Right lobe of liver (tissue), 6 donors: Measurements from ENCODE around the gene FAM171A1. TPM values are rescaled to one million over a fixed set of nuclear protein-coding genes. Genes with fewer than 3 reads are reported as not detected.

Source experiments
- ATAC-seq, 4 donors: fragments of 200-7000 bp; cut with Tn5 transposase; one replicate each; pipeline ENCODE4 v1.9.1; 2020; ENCODE audit warnings: mild to moderate bottlenecking in 4 of 4, moderate library complexity in 4 of 4
- DNase-seq, 3 donors: peaks; one replicate each; pipeline ENCODE4 v3.0.0-alpha.2; 2020
- H3K27ac ChIP-seq, 3 donors: fragments of 200-600 bp; one replicate each; pipeline ENCODE4 v1.8.0; 2022
- H3K27me3 ChIP-seq, 2 donors: fragments of 200-600 bp; one replicate each; pipeline ENCODE4 v1.8.0; 2022
- H3K36me3 ChIP-seq, 4 donors: fragments of 200-600 bp; sonication (generic) in 1 of 4; one replicate each; pipeline versions ENCODE4 v1.5.1 to v1.8.0; 2017 to 2022; ENCODE audit warnings: control low read depth in 1 of 4
- H3K4me1 ChIP-seq, 4 donors: fragments of 200-600 bp; sonication (generic) in 1 of 4; one replicate each; pipeline versions ENCODE4 v1.5.1 to v1.8.0; 2017 to 2022; ENCODE audit warnings: control low read depth in 1 of 4
- H3K4me3 ChIP-seq, 3 donors: fragments of 200-600 bp; one replicate each; pipeline ENCODE4 v1.8.0; 2022
- H3K9me3 ChIP-seq, 4 donors: fragments of 200-600 bp; sonication (generic) in 1 of 4; one replicate each; pipeline versions ENCODE4 v1.5.1 to v1.8.0; 2017 to 2022; ENCODE audit warnings: control low read depth in 1 of 4
- CTCF ChIP-seq, 4 donors: fragments of 200-600 bp in 3 of 4; fragments of 450-650 bp in 1 of 4; IDR thresholded peaks; one replicate each; pipeline versions ENCODE4 v1.5.1 to v1.8.0; 2016 to 2022; ENCODE audit warnings: antibody characterized with exemption in 4 of 4, mild to moderate bottlenecking in 2 of 4
- POLR2A ChIP-seq: fragments of 450-650 bp; IDR thresholded peaks from one replicate; pipeline ENCODE4 v1.6.1; 2017; ENCODE audit warnings: antibody characterized with exemption, mild to moderate bottlenecking
- WGBS: methylation state at CpG from one replicate; pipeline ENCODE4 v1.1.6; 2018; ENCODE audit warnings: low coverage, low lambda C conversion rate; ENCODE audit not compliant: insufficient coverage; ENCODE audit errors: missing lambda C conversion rate; 5-methylcytosine and 5-hydroxymethylcytosine counted together
- intact Hi-C, 2 donors: fragments of 100-400 bp; cut with DNase I; formaldehyde crosslinking; loops; one replicate each; pipeline versions ENCODE4 v1.11.2 to v1.14.1; 2022
- total RNA-seq, 6 experiments: library from RNA; depleted of rRNA in 2 of 6; stranded (reverse); fragments of >200 nt in 2 of 6; fragmentation: NEBNext Ultra II Directional in 3 of 6; extraction: Animal tissue kit (Norgen Biotek cat#: 25700) in 3 of 6; gene quantifications; one replicate each; pipeline versions ENCODE4 v1.1.0 to v1.2.4, GENCODE V29; 2016 to 2023
- donor health status: DM: no; HTN: yes; CAD: no.
- donor health status: DM: no; HTN: no; CAD: no.
- donor health status: DM: no; HTN: no; CAD: no.
- donor health status: DM: no; HTN: yes; CAD: no.
- donor health status: DM: no; HTN: yes; CAD: no.

Gene FAM171A1
- total RNA-seq, 6 experiments from 2014 or later, result 6.1 to 12.1 (median 10.3) TPM

GRCh38 chr10:15222511-15222910 is 148.6 kb downstream of the FAM171A1 start:
- intact Hi-C loops, result no loop called here
- H3K9me3 ChIP-seq, result no peaks in the 10 kb centered on the region
- 87% methylated on average over 4 of the region's 10 CpGs for WGBS
- H3K4me3 ChIP-seq, result no peak overlapping the region
- H3K27me3 ChIP-seq, result no peaks in the 10 kb centered on the region
- no peak for DNase-seq
- no peak overlapping the region for H3K27ac ChIP-seq
- TF ChIP-seq POLR2A (no peak), CTCF (IDR thresholded peaks at IDR 0.05) (no peak)
- no peaks in the 10 kb centered on the region for H3K4me1 ChIP-seq
- no peaks in the 10 kb centered on the region for H3K36me3 ChIP-seq
- no peak for ATAC-seq

GRCh38 chr10:15220445-15220844 is 150.6 kb downstream of the FAM171A1 start:
- Histone ChIP-seq H3K4me3 (no peak overlapping the region), H3K36me3 (no peaks in the 10 kb centered on the region), H3K4me1 (no peaks in the 10 kb centered on the region), H3K9me3 (no peaks in the 10 kb centered on the region), H3K27me3 (no peaks in the 10 kb centered on the region), H3K27ac (no peak overlapping the region)
- TF ChIP-seq POLR2A (no peak), CTCF (IDR thresholded peaks at IDR 0.05) (no peak)
- intact Hi-C loops, result no loop called here
- DNase-seq, result no peak
- no peak for ATAC-seq
- WGBS, result 85% methylated on average over 3 of the region's 3 CpGs

- Histone ChIP-seq H3K9me3 (no peaks in the 10 kb centered on the region), H3K4me3 (no peak overlapping the region), H3K27me3 (no peaks in the 10 kb centered on the region), H3K27ac (no peak overlapping the region), H3K4me1 (no peaks in the 10 kb centered on the region), H3K36me3 (no peaks in the 10 kb centered on the region)
- 89% methylated on average over 6 of the region's 6 CpGs for WGBS
- no peak for TF ChIP-seq CTCF (IDR thresholded peaks at IDR 0.05)
- TF ChIP-seq POLR2A, result no peak
- ATAC-seq (no peak), DNase-seq (no peak)
- intact Hi-C loops, result no loop called here
Measured at GRCh38 chr10:15216700-15217099, 154.4 kb downstream of the FAM171A1 start.

DNA sequence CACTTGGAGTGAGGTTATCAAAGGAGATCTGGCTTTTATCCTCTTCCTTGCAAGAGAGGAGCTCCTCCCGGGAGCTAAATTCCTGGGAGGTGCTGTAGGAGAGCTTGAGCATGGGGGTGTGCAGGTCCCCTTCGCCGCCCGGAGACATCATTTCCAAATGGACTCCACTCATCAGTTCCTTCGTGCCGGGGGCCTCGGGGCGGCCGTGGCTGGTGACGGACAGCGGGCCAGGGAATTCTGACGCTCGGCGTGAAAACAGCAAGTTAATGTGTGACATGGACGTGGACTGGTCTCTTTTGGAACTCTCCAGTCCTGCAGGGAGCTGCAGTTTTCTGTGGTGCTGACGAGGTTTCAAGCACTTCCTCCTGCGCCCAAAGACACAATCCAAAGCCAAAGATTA is 156.9 kb downstream of the FAM171A1 start:
- DNase-seq (no peak), ATAC-seq (no peak)
- no peaks in the 10 kb centered on the region for H3K9me3 ChIP-seq
- intact Hi-C loops, result no loop called here
- no peaks in the 10 kb centered on the region for H3K36me3 ChIP-seq
- no peaks in the 10 kb centered on the region for H3K4me1 ChIP-seq
- no peak overlapping the region for H3K27ac ChIP-seq
- 98% methylated on average over 6 of the region's 17 CpGs for WGBS
- H3K4me3 ChIP-seq, result no peak overlapping the region
- H3K27me3 ChIP-seq, result no peaks in the 10 kb centered on the region
- no peak for TF ChIP-seq POLR2A
- TF ChIP-seq CTCF (IDR thresholded peaks at IDR 0.05), result no peak

DNA sequence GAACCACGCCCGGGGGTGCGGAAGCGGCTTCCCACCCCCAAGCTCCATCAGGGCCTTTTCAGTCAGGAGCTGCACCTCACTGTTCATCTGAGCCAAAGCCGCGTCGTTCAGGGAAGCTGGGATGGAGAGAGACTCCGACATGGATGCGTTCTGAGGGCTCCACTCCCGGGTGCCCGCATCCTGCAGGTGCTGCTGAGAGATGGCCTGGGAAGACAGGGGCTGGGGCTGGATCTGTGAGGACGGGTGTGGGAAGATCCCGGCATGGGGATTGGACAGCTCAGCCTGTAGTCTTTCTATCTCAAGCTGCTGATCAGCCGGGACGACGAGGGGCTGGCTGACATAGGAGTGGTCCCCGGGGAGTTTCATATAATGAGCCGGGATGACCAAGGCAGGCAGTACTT is 157.6 kb downstream of the FAM171A1 start:
- intact Hi-C loops, result no loop called here
- 95% methylated on average over 7 of the region's 18 CpGs for WGBS
- Histone ChIP-seq H3K27ac (no peak overlapping the region), H3K4me3 (no peak overlapping the region), H3K9me3 (no peaks in the 10 kb centered on the region), H3K36me3 (no peaks in the 10 kb centered on the region), H3K4me1 (no peaks in the 10 kb centered on the region), H3K27me3 (no peaks in the 10 kb centered on the region)
- ATAC-seq, result no peak
- no peak for TF ChIP-seq CTCF (IDR thresholded peaks at IDR 0.05)
- TF ChIP-seq POLR2A, result no peak
- no peak for DNase-seq
